ENCODE data around the gene PLCB1.

- TF ChIP-seq, protein P1, sequence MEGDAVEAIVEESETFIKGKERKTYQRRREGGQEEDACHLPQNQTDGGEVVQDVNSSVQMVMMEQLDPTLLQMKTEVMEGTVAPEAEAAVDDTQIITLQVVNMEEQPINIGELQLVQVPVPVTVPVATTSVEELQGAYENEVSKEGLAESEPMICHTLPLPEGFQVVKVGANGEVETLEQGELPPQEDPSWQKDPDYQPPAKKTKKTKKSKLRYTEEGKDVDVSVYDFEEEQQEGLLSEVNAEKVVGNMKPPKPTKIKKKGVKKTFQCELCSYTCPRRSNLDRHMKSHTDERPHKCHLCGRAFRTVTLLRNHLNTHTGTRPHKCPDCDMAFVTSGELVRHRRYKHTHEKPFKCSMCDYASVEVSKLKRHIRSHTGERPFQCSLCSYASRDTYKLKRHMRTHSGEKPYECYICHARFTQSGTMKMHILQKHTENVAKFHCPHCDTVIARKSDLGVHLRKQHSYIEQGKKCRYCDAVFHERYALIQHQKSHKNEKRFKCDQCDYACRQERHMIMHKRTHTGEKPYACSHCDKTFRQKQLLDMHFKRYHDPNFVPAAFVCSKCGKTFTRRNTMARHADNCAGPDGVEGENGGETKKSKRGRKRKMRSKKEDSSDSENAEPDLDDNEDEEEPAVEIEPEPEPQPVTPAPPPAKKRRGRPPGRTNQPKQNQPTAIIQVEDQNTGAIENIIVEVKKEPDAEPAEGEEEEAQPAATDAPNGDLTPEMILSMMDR (IDR thresholded peaks at IDR 0.05; ENCODE audit: borderline replicate concordance, extremely low read depth, low read length, poor library complexity, severe bottlenecking) = no peak
- no peak for TF ChIP-seq EZH2 (IDR thresholded peaks at IDR 0.05; ENCODE audit: borderline replicate concordance, low read depth, low read length, severe bottlenecking)
Observed at GRCh38 chr20:8376940-8377339, 244.9 kb downstream of the PLCB1 start.
